HG03196 (cell line): Measurements from ENCODE around the gene EDN2.

Experiments used
- ATAC-seq: cut with Tn5 transposase; IDR thresholded peaks from one replicate; pipeline ENCODE4 v1.9.1; 2021; ENCODE audit not compliant: unreplicated experiment

EDN2 gene

GRCh38 chr1:41440321-41441085, 44.0 kb downstream of the EDN2 start:
- ATAC-seq = no peak

GRCh38 chr1:41439234-41439633, 45.2 kb downstream of the EDN2 start:
- ATAC-seq = no peak

GRCh38 chr1:41438711-41439110, 45.8 kb downstream of the EDN2 start:
- ATAC-seq = no peak

DNA sequence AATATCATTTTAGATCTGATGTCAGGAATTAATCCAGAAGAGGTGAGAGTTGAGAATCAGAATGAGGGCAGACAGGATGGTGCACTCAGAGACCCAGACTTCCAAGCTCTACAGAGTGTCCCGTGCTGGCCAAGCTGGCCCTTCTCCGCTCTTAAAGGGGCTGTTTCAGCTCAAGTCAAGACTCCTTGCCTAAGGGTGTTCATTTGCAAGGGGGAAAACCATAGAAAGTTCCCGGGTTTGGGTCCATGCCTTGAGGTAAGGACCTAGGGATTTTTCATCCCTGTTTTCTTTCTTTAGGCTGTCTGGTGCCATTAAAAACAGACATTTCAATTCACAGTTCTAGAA, 47.5 kb downstream of the EDN2 start:
- ATAC-seq = no peak

DNA sequence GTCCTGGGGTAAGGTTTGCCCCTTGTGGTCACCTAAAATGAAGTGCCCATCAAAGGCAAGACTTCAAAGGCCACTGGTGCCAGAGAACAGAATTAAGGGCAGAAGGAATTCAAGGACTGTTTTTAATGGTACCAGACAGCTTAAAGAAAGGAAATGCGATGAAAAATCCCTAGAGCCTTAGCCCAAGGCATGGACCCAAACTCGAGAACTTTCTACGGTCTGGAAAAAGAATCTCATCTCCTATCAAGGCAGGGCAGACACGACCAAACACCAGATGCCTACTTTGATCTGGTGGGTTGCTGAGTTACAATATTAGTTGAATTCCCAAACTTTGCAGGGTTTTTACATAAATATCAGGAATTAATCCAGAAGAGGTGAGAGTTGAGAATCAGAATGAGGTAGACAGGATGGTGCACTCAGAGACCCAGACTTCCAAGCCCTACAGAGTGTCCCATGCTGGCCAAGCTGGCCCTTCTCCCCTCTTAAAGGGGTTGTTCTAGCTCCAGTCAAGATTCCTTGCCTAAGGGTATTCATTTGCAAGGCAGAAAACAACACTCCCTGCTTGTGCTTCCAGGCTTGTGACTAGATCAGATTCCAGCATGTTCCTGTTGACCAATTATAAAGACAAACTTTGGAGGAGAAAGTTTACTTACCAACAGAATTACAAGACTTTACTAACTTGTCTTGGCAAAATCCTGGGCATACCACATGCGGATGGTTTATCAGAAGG, 48.0 kb downstream of the EDN2 start:
- no peak for ATAC-seq

DNA sequence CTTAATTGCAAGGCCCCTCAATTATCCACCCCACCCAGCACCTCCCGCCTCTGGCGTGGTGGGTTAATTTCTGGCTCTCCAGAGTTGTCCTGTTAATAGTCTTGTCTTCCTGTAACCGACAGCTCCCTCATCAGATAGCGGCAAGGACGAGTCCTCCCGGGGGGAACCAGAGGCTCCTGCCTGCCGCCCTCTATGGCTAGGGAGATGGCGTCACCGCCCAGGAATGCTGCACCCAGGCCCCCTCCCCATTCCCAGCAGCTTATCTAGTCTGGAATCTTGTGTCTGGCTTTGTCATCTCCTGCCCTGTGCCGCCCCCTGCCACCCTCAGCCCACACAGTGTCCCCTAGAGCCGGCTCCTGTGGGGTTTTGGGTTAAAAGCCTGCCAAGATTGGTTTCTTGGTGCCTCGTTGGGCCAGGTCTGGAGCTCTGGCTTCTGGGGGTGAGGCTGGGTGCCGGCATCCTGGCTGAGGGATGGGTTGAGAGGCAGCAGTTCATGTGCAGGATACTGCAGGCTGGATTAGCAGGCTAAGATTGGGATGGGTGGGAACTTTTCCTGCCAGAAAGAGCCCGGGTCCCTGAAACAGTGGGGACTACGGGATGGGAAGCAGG, 48.8 kb downstream of the EDN2 start:
- ATAC-seq = no peak

DNA sequence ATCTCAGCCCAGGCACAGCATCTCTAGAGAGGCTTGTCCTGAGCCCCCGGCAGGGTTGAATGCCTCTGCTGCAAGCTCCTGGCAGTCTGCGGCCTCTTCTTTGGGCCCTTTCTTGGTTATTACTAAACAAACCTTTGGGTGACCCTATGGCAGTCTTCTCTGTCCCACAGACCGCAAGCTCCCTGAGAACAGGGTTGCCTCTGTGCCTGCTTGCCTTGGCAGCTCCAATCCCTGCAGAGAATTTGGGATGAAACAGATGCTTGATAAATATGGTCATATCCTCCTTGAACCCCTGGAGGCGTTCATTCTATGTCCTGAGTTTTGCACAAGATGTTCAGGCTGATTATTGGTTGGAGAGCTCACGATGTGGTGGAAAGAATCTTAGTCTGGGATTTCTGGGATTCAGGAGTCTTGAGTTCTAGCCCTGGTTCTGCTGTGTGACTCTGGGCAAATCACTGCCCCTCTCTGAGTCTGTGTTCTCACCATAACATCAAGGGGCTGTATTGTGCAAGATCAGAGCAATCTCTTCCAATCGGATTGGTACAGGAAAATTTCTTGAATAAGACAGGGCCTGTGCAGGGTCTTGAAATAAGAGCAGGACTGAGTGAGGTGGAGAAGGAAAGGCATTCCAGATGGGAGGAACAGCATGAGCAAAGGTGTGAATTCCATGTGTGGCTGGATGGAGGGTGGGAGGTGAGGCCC, 49.6 kb downstream of the EDN2 start:
- ATAC-seq = no peak

GRCh38 chr1:41434306-41434705, 50.2 kb downstream of the EDN2 start:
- ATAC-seq = no peak

DNA sequence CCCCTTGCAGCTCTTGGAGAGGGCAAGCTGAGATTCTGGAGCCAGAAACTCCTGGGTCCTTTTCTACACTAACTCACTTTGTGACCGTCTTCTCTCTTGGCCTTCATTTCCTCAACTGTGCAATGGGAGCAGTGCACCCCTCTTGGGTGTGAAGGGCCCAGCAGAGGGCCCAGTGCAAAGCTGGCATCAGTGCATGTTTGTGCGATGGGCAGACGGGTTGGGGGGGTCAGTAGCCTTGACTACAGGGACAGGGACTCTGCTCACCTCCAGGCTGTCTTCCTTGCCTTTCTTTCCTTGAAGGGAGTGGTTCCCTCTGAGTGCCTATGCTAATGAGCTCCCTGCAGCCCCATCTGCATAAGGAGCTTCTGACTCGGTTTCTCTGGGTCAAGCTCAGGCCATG, 51.0 kb downstream of the EDN2 start:
- ATAC-seq = no peak

- no peak for ATAC-seq
Observed at GRCh38 chr1:41432481-41433280, 51.8 kb downstream of the EDN2 start.

DNA sequence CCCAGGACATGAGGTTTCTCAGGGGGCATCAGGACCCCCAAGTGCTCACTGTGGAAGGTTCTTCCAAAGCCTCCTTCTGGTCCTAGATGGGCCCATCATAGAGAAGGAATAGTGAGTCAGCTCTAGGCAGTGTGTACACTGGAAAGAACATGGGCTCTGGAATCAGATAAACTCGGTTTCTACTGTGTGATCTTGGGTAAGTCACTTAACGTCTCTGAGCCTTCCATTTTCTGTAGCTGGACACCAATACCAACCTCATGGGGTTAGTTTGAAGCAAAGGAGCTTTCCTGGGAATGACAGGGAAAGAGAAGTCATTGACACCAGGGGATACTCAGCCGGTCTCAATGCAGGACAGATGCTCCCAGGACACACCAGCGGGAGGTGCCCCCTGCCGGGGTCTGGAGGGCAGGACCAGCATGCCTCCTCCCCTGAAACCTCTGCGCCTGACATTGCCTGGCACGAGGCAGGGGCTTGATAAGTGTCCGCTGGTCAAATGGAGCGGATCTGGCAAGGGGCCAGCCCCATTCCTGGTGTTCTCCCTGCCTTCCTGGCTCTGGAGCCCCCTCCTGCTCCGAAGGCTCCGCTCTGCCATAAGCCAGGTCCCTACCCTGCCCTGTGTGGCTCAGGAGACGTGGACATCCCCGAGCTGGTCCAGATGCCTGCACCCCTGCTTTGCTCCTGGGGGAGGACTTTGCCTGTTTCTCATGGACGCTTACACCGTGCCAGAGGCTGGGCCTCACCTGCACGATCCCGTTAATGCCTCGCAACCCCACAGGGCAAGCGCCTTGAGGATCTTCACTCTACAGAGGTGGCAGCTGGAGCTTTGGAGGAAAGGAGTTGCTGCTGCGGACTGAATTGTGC, 52.8 kb downstream of the EDN2 start:
- no peak for ATAC-seq

DNA sequence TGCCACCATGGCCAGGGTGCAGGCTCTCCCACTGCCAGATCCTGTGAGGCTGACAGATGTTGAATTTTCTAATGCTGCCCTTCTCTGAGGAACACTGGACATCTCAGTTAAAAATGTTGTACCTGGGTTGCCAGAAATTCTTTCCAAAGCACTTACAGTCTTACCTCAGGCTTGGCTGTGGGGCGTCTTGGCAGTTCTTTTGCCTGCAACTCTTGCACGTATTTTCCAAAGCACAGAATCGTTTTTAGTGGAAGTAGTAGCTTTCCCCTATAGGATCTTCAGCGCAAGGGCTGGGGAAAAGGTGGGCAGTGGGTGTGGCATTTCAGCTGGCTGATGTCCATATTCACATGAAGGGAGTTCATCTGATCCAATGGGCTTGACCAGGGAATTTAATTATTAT, 53.9 kb downstream of the EDN2 start:
- ATAC-seq = no peak

DNA sequence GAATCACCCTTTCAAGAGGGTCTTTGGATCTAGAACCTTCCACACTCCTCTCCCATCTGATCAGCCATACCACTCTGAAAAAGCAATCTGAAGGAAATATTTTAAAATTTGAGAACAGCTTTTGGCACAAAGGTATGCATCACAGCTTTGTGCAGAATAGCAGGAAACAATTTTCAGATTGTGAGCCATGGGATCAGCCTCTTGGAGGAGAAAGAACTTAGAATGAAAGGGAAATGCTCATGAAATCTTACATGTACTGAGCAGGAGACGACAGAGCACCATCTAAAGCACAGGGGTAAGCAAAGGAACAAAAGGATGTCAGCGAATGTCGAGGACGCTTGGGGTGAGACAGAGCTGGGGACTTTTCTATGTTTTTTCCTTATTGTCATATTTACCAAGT, 54.4 kb downstream of the EDN2 start:
- no peak for ATAC-seq

- no peak for ATAC-seq
Observed at GRCh38 chr1:41429641-41430035, 54.8 kb downstream of the EDN2 start.
